Endothelial cell of umbilical vein (primary cell): Measurements from ENCODE around the gene SEZ6L. TPM values are rescaled to one million over a fixed set of nuclear protein-coding genes. Genes with fewer than 3 reads are reported as not detected.

Source experiments
- BruUV-seq: library from RNA; stranded (reverse); fragments of 400-500 nt; replicated peaks from 2 replicates; lab custom pipeline; 2021; lab: Mats Ljungman, UMichigan
- CTCF ChIA-PET: fragments of 300-600, 350-600 bp; sonication (Branson Sonifier 250); formaldehyde crosslinking; loops from one replicate; lab custom pipeline; 2021; ENCODE audit warnings: antibody characterized with exemption, inconsistent platforms; lab: Charles Lee
- POLR2A ChIA-PET: fragments of 300-600, 350-600 bp; sonication (Branson Sonifier 250); formaldehyde crosslinking; loops from one replicate; lab custom pipeline; 2021; ENCODE audit warnings: antibody characterized with exemption, inconsistent platforms; lab: Charles Lee
- DNase-seq: peaks from one replicate; pipeline ENCODE4 v3.0.0-alpha.2; 2011; ENCODE audit warnings: low read depth, low spot score
- FAIRE-seq: peaks from 2 replicates; lab custom pipeline; 2011; peaks lifted over from hg19 to GRCh38; lab: Jason Lieb, UNC
- H2AFZ ChIP-seq: 2 replicates; pipeline ENCODE4 v1.6.0; 2012; ENCODE audit warnings: low read depth, low read length, control low read depth, inconsistent platforms
- H3K27ac ChIP-seq: 2 replicates; pipeline ENCODE4 v1.5.1; 2011; ENCODE audit warnings: low read depth, mild to moderate bottlenecking, control low read depth, low read length, moderate library complexity; ENCODE audit not compliant: insufficient read depth
- H3K27me3 ChIP-seq, 2 experiments: 2 replicates each; pipeline versions ENCODE4 v1.6.0 to v1.6.1; 2011; ENCODE audit warnings: low read length in 2 of 2, mixed read lengths in 1 of 2; ENCODE audit not compliant: control insufficient read depth in 2 of 2, insufficient read depth in 2 of 2
- H3K36me3 ChIP-seq, 2 experiments: 2 replicates in 1 of 2; 3 replicates in 1 of 2; pipeline ENCODE4 v1.5.1; 2011; ENCODE audit warnings: low read length in 2 of 2, mild to moderate bottlenecking in 1 of 2, moderate library complexity in 1 of 2; ENCODE audit not compliant: control insufficient read depth in 2 of 2, insufficient read depth in 2 of 2; ENCODE audit errors: extremely low read depth in 1 of 2
- H3K4me1 ChIP-seq: 3 replicates; pipeline ENCODE4 v1.5.1; 2011; ENCODE audit warnings: mild to moderate bottlenecking, low read length; ENCODE audit not compliant: control insufficient read depth, insufficient read depth; ENCODE audit errors: extremely low read depth
- H3K4me2 ChIP-seq: 2 replicates; pipeline ENCODE4 v1.6.1; 2011; ENCODE audit warnings: low read length, control low read depth, mixed read lengths; ENCODE audit not compliant: insufficient read depth
- H3K4me3 ChIP-seq, 3 experiments: fragments of 200-600 bp in 1 of 3; sonication (generic), shearing (Covaris generic) in 1 of 3; replicated peaks in 1 of 3; 2 replicates each; pipeline ENCODE4 v1.5.1; 2011 to 2016; ENCODE audit warnings: control low read depth in 3 of 3, low read length in 3 of 3, mild to moderate bottlenecking in 2 of 3, inconsistent platforms in 1 of 3, low read depth in 1 of 3, moderate library complexity in 1 of 3; ENCODE audit not compliant: insufficient read depth in 1 of 3
- H3K79me2 ChIP-seq: 2 replicates; pipeline ENCODE4 v1.6.0; 2012; ENCODE audit warnings: low read length, inconsistent platforms; ENCODE audit not compliant: control insufficient read depth, insufficient read depth
- H3K9ac ChIP-seq: replicated peaks from 2 replicates; pipeline ENCODE3; 2011; ENCODE audit warnings: low read length, control low read depth; ENCODE audit not compliant: insufficient read depth; ENCODE audit errors: extremely low read depth
- H3K9me1 ChIP-seq: replicated peaks from 3 replicates; pipeline ENCODE4 v1.6.0; 2011; ENCODE audit warnings: mild to moderate bottlenecking, low read length; ENCODE audit not compliant: control insufficient read depth, insufficient read depth; ENCODE audit errors: extremely low read depth
- H3K9me3 ChIP-seq: replicated peaks from 2 replicates; pipeline ENCODE4 v1.5.1; 2012; ENCODE audit warnings: low read length, inconsistent platforms; ENCODE audit not compliant: control insufficient read depth, insufficient read depth
- H4K20me1 ChIP-seq: replicated peaks from 2 replicates; pipeline ENCODE3; 2011; ENCODE audit warnings: mild to moderate bottlenecking, low read length; ENCODE audit not compliant: control insufficient read depth, insufficient read depth; ENCODE audit errors: extremely low read depth
- CTCF ChIP-seq, 2 donors: IDR thresholded peaks; 1 replicate in 1 of 2; 2 replicates in 1 of 2; pipeline ENCODE4 v1.5.1; 2011; ENCODE audit warnings: low read length in 2 of 2, mild to moderate bottlenecking in 2 of 2, moderate library complexity in 2 of 2, control low read depth in 1 of 2, inconsistent platforms in 1 of 2, low read depth in 1 of 2; ENCODE audit not compliant: insufficient read depth in 1 of 2; ENCODE audit errors: extremely low read depth in 1 of 2
- EZH2 ChIP-seq: IDR thresholded peaks from 2 replicates; pipeline ENCODE4 v1.6.1; 2012; ENCODE audit warnings: borderline replicate concordance, low read depth, mild to moderate bottlenecking, moderate library complexity, low read length, inconsistent platforms; ENCODE audit not compliant: severe bottlenecking
- FOS ChIP-seq: IDR thresholded peaks from 2 replicates; pipeline ENCODE4 v1.6.1; 2011; ENCODE audit warnings: mild to moderate bottlenecking, low read length, moderate library complexity, borderline replicate concordance; ENCODE audit not compliant: insufficient read depth
- GATA2 ChIP-seq: IDR thresholded peaks from 2 replicates; pipeline ENCODE4 v1.7.0; 2011; ENCODE audit warnings: low read depth, mild to moderate bottlenecking, moderate library complexity, mixed read lengths, low read length; ENCODE audit not compliant: insufficient read length, insufficient read depth
- JUN ChIP-seq: IDR thresholded peaks from 2 replicates; pipeline ENCODE4 v1.6.1; 2011; ENCODE audit warnings: borderline replicate concordance, low read depth; ENCODE audit not compliant: insufficient read length, insufficient read depth
- MAX ChIP-seq: IDR thresholded peaks from 2 replicates; pipeline ENCODE4 v1.6.1; 2011; ENCODE audit not compliant: insufficient read depth, insufficient read length
- MYC ChIP-seq: IDR thresholded peaks from one replicate; pipeline ENCODE4 v1.6.1; 2011; ENCODE audit warnings: mild to moderate bottlenecking, low read depth, low read length
- POLR2A ChIP-seq: IDR thresholded peaks from 2 replicates; pipeline ENCODE4 v1.6.1; 2012; ENCODE audit warnings: low read depth, mild to moderate bottlenecking, control low read depth, low read length
- POLR2AphosphoS5 ChIP-seq: IDR thresholded peaks from 2 replicates; pipeline ENCODE4 v1.6.1; 2012; ENCODE audit warnings: low read depth, mild to moderate bottlenecking, control low read depth, low read length, moderate library complexity; ENCODE audit not compliant: insufficient read depth
- dilution Hi-C: fragments of 300-500 bp; cut with MboI; formaldehyde crosslinking; loops from one replicate; pipeline ENCODE4 v1.15.0; 2019; ENCODE audit warnings: low sequenced_read_pairs; ENCODE audit not compliant: extremely low pct_ligation_motif_present
- intact Hi-C: fragments of 100-400 bp; cut with micrococcal nuclease; formaldehyde crosslinking; loops from one replicate; pipeline ENCODE4 v1.10.0; 2022
- polyA plus RNA-seq, 4 experiments: library from polyadenylated mRNA; depleted of rRNA in 3 of 4; stranded (reverse) in 3 of 4; unstranded in 1 of 4; fragments of >200 nt; gene quantifications; 2 replicates each; pipeline versions ENCODE4 v1.2.1 to v1.2.3, GENCODE V29; 2011 to 2012; ENCODE audit warnings: missing spikeins in 1 of 4
- total RNA-seq: library from RNA; stranded (reverse); gene quantifications from 2 replicates; pipeline ENCODE4 v1.2.3, GENCODE V29; 2021

SEZ6L gene
- total and polyA plus RNA-seq, 2 donors (not counting 3 experiments of a cell fraction or from before 2014, with no cell fraction given): not detected

- DNase-seq: peak; percentile 14
- CTCF ChIA-PET: no interaction called here
- dilution Hi-C loops: no loop called here
Measured at GRCh38 chr22:26259510-26259909, 90.2 kb downstream of the SEZ6L start.

More at GRCh38 chr22:26259510-26259909, 90.2 kb downstream of the SEZ6L start:
- no peak for FAIRE-seq
- H3K9ac ChIP-seq: no peak overlapping the region
- H3K4me3 ChIP-seq: no peak overlapping the region
- no peaks in the 10 kb centered on the region for H3K79me2 ChIP-seq
- no peaks in the 10 kb centered on the region for H3K4me1 ChIP-seq
- intact Hi-C loops: no loop called here
- POLR2A ChIA-PET: no interaction called here
- no peak overlapping the region for H2AFZ ChIP-seq
- BruUV-seq: no TSS peak
- no peaks in the 10 kb centered on the region for H3K9me1 ChIP-seq
- TF ChIP-seq MAX: no peak
- no peak for TF ChIP-seq FOS
- no peak for TF ChIP-seq POLR2A
- no peak for TF ChIP-seq CTCF (IDR thresholded peaks at IDR 0.05; ENCODE audit: extremely low read depth in 1 of 2, insufficient read depth in 1 of 2, low read depth in 1 of 2, low read length in 2 of 2)
- no peak for TF ChIP-seq JUN
- no peak for TF ChIP-seq GATA2
- TF ChIP-seq POLR2AphosphoS5: no peak
- TF ChIP-seq MYC: no peak
- no peak for TF ChIP-seq EZH2
- no peaks in the 10 kb centered on the region for H3K36me3 ChIP-seq
- no peaks in the 10 kb centered on the region for H3K9me3 ChIP-seq
- H3K27ac ChIP-seq: no peak overlapping the region
- no peaks in the 10 kb centered on the region for H4K20me1 ChIP-seq
- H3K4me2 ChIP-seq: no peak overlapping the region
- no peaks in the 10 kb centered on the region for H3K27me3 ChIP-seq
